T-helper 9 cell (primary cell): ENCODE measurements around the gene GON4L.
"Not testable (repeated sequence)": the region's sequence is repeated elsewhere in the genome, so short reads cannot be mapped to it uniquely, and the experiment has no call there.

Experiments used
- DNase-seq: peaks from one replicate; pipeline ENCODE4 v3.0.0-alpha.2; 2020

The GON4L gene

DNA sequence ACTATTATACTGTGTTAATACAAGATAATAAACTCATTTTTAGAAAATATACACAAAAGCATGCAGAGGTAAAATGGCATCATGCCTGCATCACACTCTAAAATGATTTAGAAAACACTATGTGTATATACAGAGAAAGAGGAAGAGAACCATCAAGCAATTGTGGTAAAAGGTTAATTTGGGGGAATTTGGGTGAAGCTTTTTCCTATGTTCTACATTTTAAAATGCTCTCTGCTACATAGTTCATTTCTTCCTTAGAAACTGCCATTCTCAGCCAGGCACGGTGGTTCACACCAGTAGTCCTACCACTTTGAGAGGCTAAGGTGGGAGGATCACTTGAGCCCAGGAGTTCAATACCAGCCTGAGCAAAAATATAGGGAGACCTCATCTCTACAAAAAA, 44.1 kb downstream of the GON4L start:
- DNase-seq, result no peak

DNA sequence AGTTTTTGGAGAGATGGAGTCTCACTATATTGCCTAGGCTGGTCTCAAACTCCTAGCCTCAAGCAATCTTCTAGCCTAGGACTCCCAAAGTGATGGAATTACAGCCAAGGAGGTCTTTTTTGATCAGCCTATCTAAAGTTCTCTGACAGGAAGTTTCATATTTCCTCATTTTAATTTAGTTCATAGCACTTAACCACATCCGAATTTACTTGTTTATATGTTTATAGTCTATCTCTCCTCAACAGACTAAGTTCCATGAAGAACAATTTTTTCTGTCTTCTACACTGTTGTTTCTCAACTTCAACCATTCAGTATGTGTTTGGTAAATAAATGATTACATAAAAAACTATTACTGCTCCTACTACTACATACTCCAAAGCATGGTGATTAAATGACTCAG, 47.9 kb downstream of the GON4L start:
- DNase-seq, result no peak

DNA sequence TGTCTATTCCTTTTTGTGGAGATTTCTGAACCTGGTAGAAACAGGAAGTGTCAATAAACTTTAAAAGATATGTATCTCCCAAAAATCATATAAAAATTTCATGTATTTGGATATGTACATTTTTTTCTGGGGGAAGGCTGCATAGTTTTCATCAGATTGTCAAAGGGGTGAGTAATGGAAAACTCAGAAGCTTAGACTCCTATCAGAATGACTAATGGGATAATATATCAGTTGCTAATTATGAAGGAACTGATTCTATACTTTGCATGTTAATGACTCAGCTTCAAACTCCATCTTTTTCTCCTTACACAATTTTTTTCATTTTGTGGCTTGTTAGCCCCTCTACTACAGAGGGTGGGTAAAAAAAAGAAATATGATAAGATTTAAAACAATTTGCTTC, 55.9 kb downstream of the GON4L start:
- no peak for DNase-seq

DNA sequence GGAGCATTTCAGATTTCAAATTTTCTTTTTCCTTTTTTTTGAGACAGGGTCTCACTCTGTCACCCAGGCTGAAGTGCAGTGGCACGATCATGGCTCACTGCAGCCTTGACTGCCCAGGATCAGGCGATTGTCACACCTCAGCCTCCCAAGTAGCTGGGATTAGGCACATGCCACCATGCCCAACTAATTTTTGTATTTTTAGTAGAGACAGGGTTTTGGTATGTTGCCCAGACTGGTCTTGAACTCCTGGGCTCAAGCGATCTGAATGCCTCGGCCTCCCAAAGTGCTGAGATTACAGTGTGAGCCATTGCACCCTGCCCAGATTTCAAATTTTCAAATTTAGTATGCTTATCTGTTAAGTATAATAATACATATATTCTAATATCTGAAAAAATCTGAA, 61.4 kb downstream of the GON4L start:
- not testable (repeated sequence) for DNase-seq

DNA sequence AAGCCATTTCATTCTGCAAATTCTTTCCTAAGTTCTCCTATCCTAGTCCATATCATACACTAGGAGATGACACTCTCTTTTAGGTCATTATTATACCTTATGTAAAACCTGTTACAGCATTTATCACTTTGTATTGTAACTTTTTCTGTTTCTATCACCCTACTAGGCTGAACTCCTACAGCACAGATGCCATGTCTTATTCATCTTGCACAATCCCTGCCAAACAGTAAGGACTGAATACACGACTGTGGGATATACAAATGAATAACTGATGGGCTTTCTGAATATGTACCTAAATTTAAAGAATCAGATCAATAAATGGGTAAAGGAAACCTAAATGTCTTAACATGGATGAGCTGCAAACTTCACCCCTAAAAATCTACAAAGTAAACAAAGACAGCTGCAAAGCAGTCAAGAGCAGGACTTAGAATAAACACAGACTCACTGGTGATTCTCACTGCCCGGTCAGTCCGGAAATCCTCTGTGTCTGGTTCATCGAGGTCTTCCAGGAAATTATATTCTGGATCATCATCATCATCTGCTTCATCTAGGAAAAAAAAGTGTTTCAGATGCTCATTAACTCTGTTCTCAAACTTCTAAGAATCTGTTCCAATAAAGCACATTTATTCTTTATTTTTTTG, 62.3 kb downstream of the GON4L start:
- no peak for DNase-seq

DNA sequence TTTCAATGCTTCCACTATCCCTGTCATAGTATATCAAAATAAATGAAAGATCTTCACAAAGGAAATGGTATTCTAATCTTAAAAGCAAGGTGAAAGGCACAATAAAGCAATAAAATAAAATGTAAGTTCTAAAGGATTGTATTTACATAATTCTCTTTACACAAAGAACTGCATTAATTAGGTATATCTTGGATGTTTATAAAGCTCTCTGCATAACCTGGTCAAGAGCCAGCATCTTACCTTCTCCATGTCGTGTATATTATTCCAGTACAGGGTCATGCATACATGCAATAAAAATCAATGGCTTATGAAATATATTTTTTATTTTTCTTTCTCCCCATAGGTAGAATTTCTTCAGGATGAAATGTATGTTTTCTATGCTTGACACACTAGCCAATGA, 63.8 kb downstream of the GON4L start:
- no peak for DNase-seq

DNA sequence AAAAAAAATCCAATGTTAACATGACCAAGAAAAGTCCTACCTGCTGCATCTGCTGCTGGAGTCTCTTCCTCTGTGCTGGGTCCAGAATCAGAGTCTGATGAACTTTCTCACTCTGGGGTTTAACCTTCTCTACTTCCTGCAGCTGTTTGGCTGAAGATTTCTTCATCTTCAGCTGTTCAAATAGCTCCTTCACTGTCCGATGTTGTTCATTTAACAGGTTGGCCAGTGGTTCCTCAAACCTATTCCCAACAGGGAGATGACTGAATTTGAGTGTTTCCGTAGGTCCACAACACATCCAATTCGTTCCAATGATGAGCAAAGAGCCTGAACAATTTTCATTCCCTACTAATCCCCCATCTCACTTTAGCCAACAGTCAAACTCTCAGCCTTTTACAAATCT, 79.4 kb downstream of the GON4L start:
- no peak for DNase-seq

DNA sequence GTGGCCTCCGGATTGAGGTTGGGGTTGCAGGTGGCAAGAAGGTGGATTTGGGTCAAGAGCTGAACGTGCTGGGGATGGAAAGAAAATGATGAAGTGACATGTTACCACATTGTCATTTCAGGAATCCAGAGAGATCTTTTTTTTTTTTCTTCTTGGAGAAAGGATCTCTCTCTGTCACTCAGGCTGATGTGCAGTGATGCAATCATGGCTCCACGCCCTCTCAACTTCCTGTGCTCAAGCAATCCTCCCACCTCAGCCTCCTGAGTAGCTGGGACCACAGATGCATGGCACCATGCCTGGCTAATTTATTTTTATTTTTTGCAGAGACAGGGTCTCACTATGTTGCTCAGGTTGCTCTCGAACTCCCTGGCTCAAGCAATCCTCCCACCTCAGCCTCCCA, 80.6 kb downstream of the GON4L start:
- no peak for DNase-seq

DNA sequence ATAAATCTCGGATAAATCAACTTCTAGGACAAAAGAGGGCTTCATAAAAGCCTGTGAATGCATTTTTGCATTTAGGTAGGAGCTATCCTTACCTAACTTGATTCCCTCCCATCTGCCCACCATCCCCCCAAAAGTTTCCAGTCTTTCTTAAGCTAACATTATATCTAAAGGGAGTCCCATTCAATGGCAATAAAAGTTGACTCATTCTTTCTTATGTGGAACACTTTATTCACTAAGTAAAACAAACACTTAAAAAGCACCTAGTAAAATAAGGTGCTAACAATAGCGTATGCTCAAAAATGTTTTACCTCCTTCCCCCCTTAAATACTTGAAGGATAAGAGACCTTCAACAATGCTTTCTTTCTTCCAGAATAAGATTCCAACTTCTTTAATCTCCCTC, 83.8 kb downstream of the GON4L start:
- no peak for DNase-seq

DNA sequence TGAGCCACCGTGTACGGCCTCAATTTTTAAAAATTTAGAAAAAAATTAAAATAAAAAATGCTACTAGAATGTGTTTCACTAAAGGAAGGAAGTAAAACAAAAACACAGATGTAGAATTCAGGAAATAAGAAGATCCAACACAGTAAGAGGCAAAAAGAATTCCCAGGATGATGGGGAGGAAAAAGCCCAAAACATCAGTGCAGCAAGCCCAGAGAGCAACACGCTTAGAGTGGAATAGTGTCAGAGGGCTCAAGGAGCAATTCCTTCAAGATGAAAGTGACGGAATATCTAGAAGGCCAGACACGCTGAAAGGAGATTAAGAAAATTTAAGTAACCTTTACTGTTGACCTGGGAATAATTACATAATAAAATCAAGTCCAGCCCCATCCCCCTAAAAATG, 87.8 kb downstream of the GON4L start:
- no peak for DNase-seq

DNA sequence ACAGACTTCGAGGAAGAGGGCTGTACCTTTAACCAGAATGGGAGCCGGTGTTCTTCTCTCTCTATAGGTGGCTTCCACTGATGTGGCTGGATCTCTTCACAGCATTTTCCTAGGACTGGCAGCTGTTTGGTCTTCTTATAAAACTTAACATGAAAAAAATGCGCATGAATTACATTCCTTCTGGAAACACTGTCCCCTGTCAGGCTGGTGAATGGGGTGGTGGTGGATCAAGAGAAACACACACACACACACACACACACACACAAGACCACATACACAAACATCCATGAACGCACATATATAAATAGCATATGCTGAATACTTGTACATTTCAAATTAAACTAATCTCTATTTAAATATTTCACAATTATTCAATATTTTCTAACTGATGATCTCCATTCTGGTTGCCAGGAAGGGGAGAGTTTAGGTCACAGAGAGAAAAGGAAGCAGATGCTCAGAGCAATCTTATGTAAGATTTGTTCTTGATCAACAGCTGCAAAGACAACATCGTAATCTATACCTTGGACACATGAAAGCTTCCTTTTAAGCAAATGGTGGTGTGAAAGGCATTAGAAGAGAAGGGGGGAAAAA, 89.5 kb downstream of the GON4L start:
- not testable (repeated sequence) for DNase-seq

DNA sequence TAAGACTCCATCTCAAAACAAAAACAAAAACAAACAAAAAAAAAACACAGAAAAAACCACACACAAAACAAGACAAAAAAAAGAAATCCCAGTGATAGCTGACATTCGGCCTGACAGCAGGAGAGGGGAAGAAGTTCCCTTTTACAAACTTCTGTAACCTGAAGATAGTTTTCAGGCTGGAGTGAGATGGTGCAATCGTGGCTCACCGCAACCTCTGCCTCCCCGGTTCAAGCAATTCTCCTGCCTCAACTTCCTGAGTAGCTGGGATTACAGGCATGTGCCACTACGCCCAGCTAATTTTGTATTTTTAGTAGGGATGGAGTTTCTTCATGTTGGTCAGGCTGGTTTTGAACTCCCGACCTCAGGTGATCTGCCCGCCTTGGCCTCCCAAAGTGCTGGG, 93.0 kb downstream of the GON4L start:
- DNase-seq, result not testable (repeated sequence)

DNA sequence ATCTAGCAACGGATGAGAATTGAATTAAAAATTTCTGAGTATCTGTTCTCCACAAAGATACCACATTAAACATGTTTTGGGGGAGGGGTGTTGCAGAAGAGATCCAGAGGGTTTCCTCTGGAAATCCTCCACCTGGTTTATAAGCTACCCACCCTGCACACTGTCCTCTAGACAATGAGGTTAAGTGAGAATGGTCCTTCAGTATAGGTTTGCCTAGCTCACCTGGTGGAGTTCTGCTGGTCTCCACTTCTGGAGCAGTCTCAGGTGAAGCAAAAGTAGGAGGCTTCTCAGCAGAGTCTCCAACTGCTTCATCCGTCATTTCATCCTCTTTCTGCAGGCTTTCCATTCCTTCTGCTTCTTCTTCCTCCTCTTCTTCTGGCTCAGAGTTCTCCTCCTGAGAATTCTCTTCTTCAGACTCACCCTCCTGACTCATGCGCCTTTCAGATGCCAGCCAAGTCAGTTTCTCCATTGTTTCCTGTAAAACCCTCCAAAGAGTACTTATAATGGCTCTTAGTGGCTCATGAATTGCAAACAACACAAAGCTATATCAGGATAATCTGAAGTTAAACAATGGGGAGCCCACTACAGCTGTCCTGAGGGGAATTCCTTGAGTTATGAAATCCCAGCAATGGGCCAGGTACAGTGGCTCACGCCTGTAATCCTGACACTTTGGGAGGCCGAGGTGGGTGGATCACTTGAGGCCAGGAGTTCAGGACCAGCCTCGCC, 93.8 kb downstream of the GON4L start:
- not testable (repeated sequence) for DNase-seq

DNA sequence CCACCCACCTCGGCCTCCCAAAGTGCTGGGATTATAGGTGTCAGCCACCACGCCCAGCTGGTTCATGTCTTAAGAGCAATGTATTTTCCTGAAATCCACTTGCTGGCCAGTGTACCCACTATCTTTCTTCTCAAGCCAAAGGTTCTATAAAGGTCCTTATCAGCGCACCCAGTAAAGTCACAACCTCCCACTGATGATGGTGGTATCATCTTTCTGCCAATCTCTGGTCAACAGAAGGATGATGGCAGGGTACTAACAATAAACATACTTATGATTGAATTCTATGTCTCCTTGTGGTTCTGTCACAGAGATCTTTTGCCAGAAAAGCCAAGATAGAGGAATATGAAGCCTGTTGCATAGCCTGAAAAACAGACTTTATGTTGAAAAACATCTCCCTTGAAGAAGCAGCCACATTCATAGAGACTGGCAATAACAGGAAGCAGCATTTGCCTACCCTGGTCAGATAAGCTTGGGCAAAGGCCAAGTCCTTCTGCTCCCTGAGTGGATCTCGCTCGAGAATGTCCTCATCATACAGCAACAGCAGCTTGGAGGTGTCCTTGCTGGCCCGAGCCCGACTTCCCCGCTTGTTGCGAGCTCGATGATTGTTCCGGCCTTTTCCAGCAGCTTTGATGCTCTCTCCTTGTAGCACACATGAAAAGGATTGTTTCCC, 95.1 kb downstream of the GON4L start:
- DNase-seq, result no peak

DNA sequence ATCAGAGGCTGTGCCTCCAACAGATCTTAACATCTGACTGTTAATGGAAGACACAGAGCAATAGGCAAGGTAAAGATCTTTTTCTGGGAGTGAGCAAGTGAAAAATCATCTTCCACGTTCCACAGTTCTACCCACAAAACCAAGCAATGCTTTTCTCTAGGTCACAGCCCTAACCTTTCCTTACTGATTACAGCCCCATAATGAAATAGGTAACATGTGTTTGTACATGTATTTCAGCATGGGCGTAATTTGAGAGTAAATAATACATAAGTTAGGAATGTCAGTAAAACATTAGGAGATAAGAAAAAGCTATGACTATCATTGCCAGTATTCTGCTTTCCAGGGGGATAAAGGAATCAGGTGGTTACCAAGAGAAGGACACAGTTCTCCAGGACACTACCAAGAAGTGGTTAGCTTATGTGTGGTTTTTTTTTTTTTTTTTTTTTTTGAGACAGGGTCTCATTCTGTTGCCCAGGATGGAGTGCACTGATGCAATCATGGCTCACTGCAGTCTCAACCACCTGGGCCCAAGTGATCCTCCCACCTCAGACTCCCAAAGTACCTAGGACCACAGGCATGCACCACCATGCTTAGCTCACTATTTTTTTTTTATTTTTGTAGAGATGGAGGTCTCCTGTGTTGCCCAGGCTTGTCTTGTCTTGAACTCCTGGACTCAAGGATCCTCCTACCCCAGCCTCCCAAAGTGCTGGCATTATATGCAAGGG, 96.1 kb downstream of the GON4L start:
- no peak for DNase-seq

DNA sequence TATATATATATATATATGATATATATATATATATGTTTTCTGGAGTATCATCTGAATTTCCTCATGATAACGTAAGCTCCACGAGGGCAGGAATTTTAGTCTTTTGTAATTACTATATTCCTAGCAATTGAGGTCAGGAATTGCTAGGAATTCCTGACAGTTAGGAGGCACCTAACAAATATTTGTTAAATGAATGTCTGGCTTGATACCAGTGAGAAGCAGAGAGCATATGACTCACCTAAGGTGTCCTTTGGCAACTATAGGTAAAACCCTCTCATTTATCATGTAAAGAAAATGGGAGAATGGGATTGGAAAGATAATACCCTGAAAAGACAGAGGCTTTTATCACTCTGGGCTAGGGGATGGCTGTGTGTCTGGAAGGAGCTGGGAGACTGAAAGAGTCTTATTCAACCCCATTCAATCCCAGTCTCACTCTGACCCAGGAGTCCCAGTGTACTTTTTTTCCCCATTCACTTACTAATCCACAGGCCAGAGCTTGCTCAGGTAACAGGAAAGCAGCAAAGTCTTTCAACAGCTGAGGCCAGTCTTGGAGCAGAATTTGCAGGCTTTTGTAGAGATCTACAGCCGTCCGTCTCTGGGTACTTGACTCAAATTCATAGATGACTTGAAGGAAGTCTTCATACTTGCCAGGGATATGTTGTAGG, 96.9 kb downstream of the GON4L start:
- no peak for DNase-seq

DNA sequence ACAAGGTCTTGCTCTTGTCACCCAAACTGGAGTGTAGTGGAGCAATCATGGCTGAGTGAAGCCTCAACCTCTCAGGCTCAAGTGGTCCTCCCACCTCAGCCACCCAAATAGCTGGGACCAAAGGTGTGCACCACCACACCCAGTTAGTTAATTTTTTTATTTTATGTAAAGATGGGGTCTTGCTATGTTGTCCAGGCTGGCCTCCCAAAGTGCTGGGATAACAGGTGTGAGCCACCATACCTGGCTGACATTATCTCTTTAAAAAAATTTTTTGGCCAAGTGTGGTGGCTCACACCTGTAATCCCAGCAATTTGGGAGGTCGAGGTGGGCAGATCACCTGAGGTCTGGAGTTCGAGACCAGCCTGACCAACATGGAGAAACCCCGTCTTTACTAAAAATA, 98.0 kb downstream of the GON4L start:
- not testable (repeated sequence) for DNase-seq

DNA sequence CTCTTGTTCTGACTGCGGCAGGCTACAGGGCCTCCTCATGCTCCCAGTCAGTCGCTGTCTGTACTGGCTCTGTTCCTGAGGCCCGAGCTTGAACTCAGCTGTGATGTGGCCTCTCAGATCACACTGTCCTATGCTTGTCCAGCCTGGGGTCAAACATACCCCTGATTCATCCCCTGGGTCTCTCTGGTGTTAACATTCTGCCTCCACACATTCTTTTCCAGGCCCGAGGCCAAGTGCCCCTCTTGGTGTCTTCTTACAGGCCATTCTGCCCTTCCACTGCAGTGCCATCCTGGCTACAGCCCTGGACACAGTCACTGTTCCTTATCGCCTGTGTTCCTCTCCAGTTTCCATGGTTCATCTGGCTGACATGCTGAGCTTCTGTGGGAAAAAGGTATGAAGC, 108.9 kb downstream of the GON4L start:
- DNase-seq, result not testable (repeated sequence)

DNA sequence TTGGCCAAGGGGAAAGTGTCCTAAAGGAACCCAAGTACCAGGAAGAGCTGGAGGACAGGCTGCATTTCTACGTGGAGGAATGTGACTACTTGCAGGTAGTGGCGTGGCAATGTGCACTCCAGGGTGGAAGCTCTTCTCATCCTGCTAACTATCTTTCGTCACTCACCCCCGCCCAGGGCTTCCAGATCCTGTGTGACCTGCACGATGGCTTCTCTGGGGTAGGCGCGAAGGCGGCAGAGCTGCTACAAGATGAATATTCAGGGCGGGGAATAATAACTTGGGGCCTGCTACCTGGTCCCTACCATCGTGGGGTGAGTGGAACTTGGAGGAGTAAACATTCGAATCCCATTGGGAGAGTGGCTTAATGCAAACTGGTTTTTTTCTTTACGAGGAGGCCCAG, 109.4 kb downstream of the GON4L start:
- DNase-seq, result not testable (repeated sequence)

DNA sequence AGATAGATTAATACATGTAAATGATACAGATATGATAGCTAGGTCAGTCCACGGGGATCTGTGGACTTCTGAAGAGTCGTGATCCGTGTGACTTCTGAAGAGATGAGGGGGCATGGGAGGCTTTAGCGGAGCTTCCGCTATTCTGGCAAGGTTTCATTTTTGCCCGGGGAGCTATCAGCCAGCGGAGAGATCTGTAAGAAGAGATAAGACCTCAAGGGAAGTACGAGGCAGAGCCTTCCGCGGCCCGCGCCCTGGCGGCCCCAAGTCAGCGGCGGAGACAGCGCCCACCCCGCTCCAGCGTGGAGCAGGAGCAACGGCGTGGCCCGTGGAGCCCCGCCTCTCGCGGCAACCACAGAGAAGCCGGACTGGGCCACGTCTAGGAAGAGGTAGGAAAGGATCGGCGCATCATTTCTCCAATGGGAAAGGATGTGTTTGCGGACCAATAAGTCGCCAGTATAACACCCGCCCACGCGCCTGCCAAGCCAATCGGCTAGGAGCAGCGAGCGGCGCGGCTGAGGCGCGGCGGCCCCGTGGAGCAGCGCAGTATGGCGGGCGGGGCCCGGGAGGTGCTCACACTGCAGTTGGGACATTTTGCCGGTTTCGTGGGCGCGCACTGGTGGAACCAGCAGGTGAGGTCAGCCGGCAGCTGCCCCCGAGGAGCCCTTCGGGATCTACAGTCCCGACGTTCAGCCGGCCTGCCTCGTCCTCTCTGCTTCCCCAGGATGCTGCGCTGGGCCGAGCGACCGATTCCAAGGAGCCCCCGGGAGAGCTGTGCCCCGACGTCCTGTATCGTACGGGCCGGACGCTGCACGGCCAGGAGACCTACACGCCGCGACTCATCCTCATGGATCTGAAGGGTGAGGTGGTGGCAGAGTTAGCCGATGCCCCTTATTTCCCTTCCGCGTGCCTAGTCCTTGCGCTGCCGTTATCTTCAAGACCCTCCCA, 111.5 kb downstream of the GON4L start:
- DNase-seq, result peak; percentile 84

DNA sequence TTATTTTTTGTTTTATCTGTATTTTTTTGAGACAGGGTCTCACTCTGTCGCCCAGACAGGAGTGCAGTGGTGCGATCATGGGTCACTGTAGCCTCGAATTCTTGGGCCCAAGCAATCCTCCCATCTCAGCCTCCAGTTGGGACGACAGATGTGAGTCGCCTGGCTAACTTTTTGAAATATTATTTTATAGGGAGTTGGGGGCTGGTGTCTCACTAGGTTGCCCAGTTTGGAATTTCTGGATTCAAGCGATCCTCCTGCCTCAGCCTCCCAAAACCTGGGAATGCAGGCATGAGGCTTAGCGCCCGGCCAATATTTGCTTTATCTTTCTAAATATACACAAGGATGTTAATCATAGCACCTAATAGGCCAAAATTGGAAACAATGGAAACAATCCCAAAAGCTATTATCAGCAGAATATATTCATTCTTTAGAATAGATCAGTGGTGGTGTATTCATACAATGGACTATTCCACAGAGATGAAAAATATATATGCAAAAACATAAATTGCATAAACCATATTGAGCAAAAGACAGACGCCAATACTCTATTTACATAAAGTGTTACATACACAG, 112.2 kb downstream of the GON4L start:
- DNase-seq, result no peak
